ENCODE results near the gene AGRN. TPM values are rescaled to one million over a fixed set of nuclear protein-coding genes. Genes with fewer than 3 reads are reported as not detected.

The AGRN gene
- total RNA-seq, 1 experiment from 2014 or later, result 134 TPM

GRCh38 chr1:1004420-1004779 lies 15.5 kb upstream of the AGRN start (continued):
- TF ChIP-seq, protein P1, sequence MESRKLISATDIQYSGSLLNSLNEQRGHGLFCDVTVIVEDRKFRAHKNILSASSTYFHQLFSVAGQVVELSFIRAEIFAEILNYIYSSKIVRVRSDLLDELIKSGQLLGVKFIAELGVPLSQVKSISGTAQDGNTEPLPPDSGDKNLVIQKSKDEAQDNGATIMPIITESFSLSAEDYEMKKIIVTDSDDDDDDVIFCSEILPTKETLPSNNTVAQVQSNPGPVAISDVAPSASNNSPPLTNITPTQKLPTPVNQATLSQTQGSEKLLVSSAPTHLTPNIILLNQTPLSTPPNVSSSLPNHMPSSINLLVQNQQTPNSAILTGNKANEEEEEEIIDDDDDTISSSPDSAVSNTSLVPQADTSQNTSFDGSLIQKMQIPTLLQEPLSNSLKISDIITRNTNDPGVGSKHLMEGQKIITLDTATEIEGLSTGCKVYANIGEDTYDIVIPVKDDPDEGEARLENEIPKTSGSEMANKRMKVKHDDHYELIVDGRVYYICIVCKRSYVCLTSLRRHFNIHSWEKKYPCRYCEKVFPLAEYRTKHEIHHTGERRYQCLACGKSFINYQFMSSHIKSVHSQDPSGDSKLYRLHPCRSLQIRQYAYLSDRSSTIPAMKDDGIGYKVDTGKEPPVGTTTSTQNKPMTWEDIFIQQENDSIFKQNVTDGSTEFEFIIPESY (IDR thresholded peaks at IDR 0.05; ENCODE audit: extremely low read depth, insufficient replicate concordance, low read length), result no peak
- TF ChIP-seq CEBPB (IDR thresholded peaks at IDR 0.05; ENCODE audit: low read depth), result no peak
- no peak for TF ChIP-seq SP1 (IDR thresholded peaks at IDR 0.05; ENCODE audit: low read depth)

GRCh38 chr1:1004780-1005697 lies 14.9 kb upstream of the AGRN start:
- TF ChIP-seq POLR2AphosphoS5 (IDR thresholded peaks at IDR 0.05; ENCODE audit: low read depth, low read length) (0 out of 2 replicates have a peak, but pooled peaks have one; percentile 7), MAX (IDR thresholded peaks at IDR 0.05) (no peak)
- Histone ChIP-seq H3K4me2 (ENCODE audit: low read length) (peak overlapping the region; percentile 93), H3K4me3 (replicated peaks in 1 of 2; ENCODE audit: low read depth in 1 of 2, low read length in 2 of 2) (peak overlapping the region in 1 of 2 experiments; percentile 56; a peak in 1 of 4 replicates), H3K9ac (ENCODE audit: low read length) (peak overlapping the region; percentile 82), H3K27me3 (ENCODE audit: insufficient read depth, low read length) (no peaks in the 10 kb centered on the region), H3K79me2 (ENCODE audit: insufficient read depth, low read length) (peaks cover 4% of the 10 kb centered on the region; the same call in 1 of the 2 replicates), H3K9me3 (ENCODE audit: control insufficient read depth in 1 of 2, insufficient read depth in 1 of 2, low read depth in 1 of 2, low read length in 2 of 2) (no peaks in the 10 kb centered on the region), H3K4me1 (ENCODE audit: control insufficient read depth in 1 of 2, insufficient read depth in 2 of 2, low read length in 2 of 2) (peaks cover 35 to 70% of the 10 kb centered on the region in 2 experiments), H4K20me1 (ENCODE audit: insufficient read depth) (no peaks in the 10 kb centered on the region), H2AFZ (ENCODE audit: low read depth, low read length, poor library complexity, severe bottlenecking) (no peak overlapping the region), H3K27ac (ENCODE audit: low read depth, low read length) (peak overlapping the region; percentile 60), H3K9me2 (ENCODE audit: insufficient read depth) (no peaks in the 10 kb centered on the region), H3K36me3 (ENCODE audit: control insufficient read depth in 1 of 2, insufficient read depth in 2 of 2, low read length in 2 of 2) (no peaks in the 10 kb centered on the region)
- ATAC-seq, result no peak
- BruUV-seq (replicated peaks), result no TSS peak
- DNase-seq (ENCODE audit: low read depth, low spot score), result no peak
- ChIA-PET CTCF (interaction anchor here (4.0 kb wide), 1 partner anchor 9 kb away, joined by 26 read pairs; the partner anchor contains the start of gene ISG15), POLR2A (no interaction called here), RAD21 (ENCODE audit: low non-redundant PET in 1 of 2, low total read pairs in 2 of 2, uncharacterized antibody in 2 of 2, unreplicated experiment in 2 of 2) (no interaction called here)
- intact Hi-C loops (cut with micrococcal nuclease), result loop anchor here (5.0 kb wide), 1 partner anchor 62 kb away; no protein-coding TSS in a partner anchor

All from HCT116 (cell line).